Body of pancreas (tissue), 4 donors: ENCODE measurements around the gene MIEF1.

Experiments
- POLR2A ChIP-seq, 3 donors: fragments of 450-650 bp; IDR thresholded peaks; one replicate each; pipeline ENCODE4 v1.6.1; 2016; ENCODE audit warnings: antibody characterized with exemption in 3 of 3, mild to moderate bottlenecking in 2 of 3
- TF ChIP-seq, protein P1 (sequence below), 7 experiments: fragments of 450-650 bp in 4 of 7; fragments of 200-600 bp in 3 of 7; sonication (generic) in 3 of 7; IDR thresholded peaks; one replicate each; pipeline ENCODE4 v1.5.1; 2016 to 2019; ENCODE audit warnings: antibody characterized with exemption in 7 of 7

- TF ChIP-seq, protein P1, sequence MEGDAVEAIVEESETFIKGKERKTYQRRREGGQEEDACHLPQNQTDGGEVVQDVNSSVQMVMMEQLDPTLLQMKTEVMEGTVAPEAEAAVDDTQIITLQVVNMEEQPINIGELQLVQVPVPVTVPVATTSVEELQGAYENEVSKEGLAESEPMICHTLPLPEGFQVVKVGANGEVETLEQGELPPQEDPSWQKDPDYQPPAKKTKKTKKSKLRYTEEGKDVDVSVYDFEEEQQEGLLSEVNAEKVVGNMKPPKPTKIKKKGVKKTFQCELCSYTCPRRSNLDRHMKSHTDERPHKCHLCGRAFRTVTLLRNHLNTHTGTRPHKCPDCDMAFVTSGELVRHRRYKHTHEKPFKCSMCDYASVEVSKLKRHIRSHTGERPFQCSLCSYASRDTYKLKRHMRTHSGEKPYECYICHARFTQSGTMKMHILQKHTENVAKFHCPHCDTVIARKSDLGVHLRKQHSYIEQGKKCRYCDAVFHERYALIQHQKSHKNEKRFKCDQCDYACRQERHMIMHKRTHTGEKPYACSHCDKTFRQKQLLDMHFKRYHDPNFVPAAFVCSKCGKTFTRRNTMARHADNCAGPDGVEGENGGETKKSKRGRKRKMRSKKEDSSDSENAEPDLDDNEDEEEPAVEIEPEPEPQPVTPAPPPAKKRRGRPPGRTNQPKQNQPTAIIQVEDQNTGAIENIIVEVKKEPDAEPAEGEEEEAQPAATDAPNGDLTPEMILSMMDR (IDR thresholded peaks at IDR 0.05): no peak
- TF ChIP-seq POLR2A (IDR thresholded peaks at IDR 0.05): no peak
These were observed 10.4 kb upstream of the MIEF1 start for GRCh38 chr22:39491696-39492095.
